Measurements from ENCODE around the gene POTEF.
"Not testable (repeated sequence)": the region's sequence is repeated elsewhere in the genome, so short reads cannot be mapped to it uniquely, and the experiment has no call there.

GRCh38 chr2:130160838-130161705 is 32.0 kb upstream of the POTEF start:
- not testable (repeated sequence) for TF ChIP-seq PAX5 (IDR thresholded peaks at IDR 0.05; ENCODE audit: insufficient read depth, low read length, severe bottlenecking); POLR2A (IDR thresholded peaks at IDR 0.05; ENCODE audit: low read depth, low read length)

Measured in GM12891 (cell line).